ENCODE results near the gene C17orf78. TPM values are rescaled to one million over a fixed set of nuclear protein-coding genes. Genes with fewer than 3 reads are reported as not detected.

C17orf78 gene
- total and polyA plus RNA-seq, 9 donors = not detected

- Histone ChIP-seq H3K4me3 (no peak overlapping the region), H3K27ac (no peak overlapping the region), H3K27me3 (no peaks in the 10 kb centered on the region), H3K36me3 (no peaks in the 10 kb centered on the region), H3K4me1 (ENCODE audit: insufficient read depth) (no peaks in the 10 kb centered on the region), H3K9me3 (no peaks in the 10 kb centered on the region)
- intact Hi-C loops (cut with DNase I) = no loop called here
- TF ChIP-seq POLR2A (IDR thresholded peaks at IDR 0.05) = no peak
- no peak for TF ChIP-seq EP300 (IDR thresholded peaks at IDR 0.05)
- TF ChIP-seq, protein P1, sequence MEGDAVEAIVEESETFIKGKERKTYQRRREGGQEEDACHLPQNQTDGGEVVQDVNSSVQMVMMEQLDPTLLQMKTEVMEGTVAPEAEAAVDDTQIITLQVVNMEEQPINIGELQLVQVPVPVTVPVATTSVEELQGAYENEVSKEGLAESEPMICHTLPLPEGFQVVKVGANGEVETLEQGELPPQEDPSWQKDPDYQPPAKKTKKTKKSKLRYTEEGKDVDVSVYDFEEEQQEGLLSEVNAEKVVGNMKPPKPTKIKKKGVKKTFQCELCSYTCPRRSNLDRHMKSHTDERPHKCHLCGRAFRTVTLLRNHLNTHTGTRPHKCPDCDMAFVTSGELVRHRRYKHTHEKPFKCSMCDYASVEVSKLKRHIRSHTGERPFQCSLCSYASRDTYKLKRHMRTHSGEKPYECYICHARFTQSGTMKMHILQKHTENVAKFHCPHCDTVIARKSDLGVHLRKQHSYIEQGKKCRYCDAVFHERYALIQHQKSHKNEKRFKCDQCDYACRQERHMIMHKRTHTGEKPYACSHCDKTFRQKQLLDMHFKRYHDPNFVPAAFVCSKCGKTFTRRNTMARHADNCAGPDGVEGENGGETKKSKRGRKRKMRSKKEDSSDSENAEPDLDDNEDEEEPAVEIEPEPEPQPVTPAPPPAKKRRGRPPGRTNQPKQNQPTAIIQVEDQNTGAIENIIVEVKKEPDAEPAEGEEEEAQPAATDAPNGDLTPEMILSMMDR (IDR thresholded peaks at IDR 0.05) = no peak
- WGBS, 3 donors = 93 to 100% (median 100%) methylated on average over 1 of the region's 1 CpG
- no peak for DNase-seq
Observed at GRCh38 chr17:37429453-37429852, 53.7 kb downstream of the C17orf78 start.

DNA sequence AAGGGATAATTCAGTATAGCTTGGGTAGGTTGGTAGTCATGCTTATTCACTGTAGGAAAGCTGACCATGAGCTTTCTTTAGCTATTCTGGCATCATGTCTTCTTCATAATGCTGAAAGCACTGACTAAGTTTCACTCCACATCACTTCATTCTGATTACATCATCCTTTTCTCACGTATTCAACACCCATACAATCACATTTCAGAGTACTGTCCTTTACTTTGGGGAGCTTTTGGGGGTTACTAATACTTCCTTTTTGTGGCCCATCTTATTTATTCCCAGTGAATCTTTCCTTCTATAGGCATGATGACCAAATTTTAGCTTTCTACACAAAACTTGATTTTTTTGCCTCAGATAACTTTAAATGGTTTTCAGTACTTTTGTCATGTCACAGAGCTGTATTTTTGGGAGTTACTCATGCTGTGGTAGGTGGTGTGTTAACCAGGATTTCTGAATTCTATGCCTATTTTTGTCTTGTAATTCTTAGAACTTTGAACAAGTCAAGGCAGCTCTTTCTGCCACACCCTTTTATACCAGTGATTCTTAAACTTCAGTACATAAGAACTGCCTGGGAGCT is 54.4 kb downstream of the C17orf78 start:
- no peak for TF ChIP-seq EP300 (IDR thresholded peaks at IDR 0.05)
- TF ChIP-seq, protein P1 (IDR thresholded peaks at IDR 0.05) = no peak
- no peak for TF ChIP-seq POLR2A (IDR thresholded peaks at IDR 0.05)
- 41 to 73% (median 66%) methylated on average over 1 of the region's 1 CpG for WGBS, 3 donors
- intact Hi-C loops (cut with DNase I) = no loop called here
- Histone ChIP-seq H3K27me3 (no peaks in the 10 kb centered on the region), H3K27ac (no peak overlapping the region), H3K4me1 (ENCODE audit: insufficient read depth) (no peaks in the 10 kb centered on the region), H3K36me3 (no peaks in the 10 kb centered on the region), H3K4me3 (no peak overlapping the region), H3K9me3 (no peaks in the 10 kb centered on the region)
- DNase-seq = no peak

DNA sequence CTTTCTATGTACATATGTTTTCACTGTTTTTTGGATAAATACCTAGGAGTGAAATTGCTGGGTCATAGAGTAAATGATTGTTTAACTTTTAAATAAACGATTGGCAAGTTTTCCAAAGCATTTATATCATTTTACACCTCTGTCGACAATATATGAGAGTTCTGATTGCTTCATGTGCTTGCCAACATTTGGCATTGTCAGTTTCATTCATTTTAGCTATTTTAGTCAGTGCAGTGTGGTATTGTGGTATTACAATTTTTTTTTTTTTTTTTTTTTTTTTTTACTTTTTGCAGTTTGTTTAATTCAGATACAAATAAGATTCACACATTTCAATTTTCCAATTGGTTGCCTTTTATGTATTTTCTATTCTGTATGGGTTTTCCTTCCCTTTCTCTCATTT is 56.9 kb downstream of the C17orf78 start:
- Histone ChIP-seq H3K4me3 (no peak overlapping the region), H3K27me3 (no peaks in the 10 kb centered on the region), H3K9me3 (no peaks in the 10 kb centered on the region), H3K4me1 (ENCODE audit: insufficient read depth) (no peaks in the 10 kb centered on the region), H3K36me3 (no peaks in the 10 kb centered on the region), H3K27ac (no peak overlapping the region)
- TF ChIP-seq POLR2A (IDR thresholded peaks at IDR 0.05) = no peak
- TF ChIP-seq, protein P1 (IDR thresholded peaks at IDR 0.05) = no peak
- no peak for TF ChIP-seq EP300 (IDR thresholded peaks at IDR 0.05)
- 87 to 95% (median 91%) methylated on average over 2 of the region's 2 CpGs for WGBS, 3 donors
- DNase-seq = no peak
- intact Hi-C loops (cut with DNase I) = no loop called here

- Histone ChIP-seq H3K9me3 (no peaks in the 10 kb centered on the region), H3K4me3 (no peak overlapping the region), H3K4me1 (ENCODE audit: insufficient read depth) (no peaks in the 10 kb centered on the region), H3K36me3 (no peaks in the 10 kb centered on the region), H3K27me3 (no peaks in the 10 kb centered on the region), H3K27ac (no peak overlapping the region)
- DNase-seq = no peak
- intact Hi-C loops (cut with DNase I) = no loop called here
- WGBS, 3 donors = 75 to 79% (median 78%) methylated on average over 4 of the region's 4 CpGs
- no peak for TF ChIP-seq POLR2A (IDR thresholded peaks at IDR 0.05)
- TF ChIP-seq, protein P1 (IDR thresholded peaks at IDR 0.05) = no peak
Observed at GRCh38 chr17:37438141-37438540, 62.4 kb downstream of the C17orf78 start.

Data from ovary (tissue), 9 donors.